Measurements from ENCODE around the gene CCDC187. TPM values are rescaled to one million over a fixed set of nuclear protein-coding genes. Genes with fewer than 3 reads are reported as not detected.

CCDC187 gene
- total and polyA plus RNA-seq, 2 donors: 0.23 to 0.24 TPM

GRCh38 chr9:136346927-136347465, 43.1 kb upstream of the CCDC187 start:
- WGBS: 93% methylated on average over 20 of the region's 20 CpGs
- Histone ChIP-seq H3K27ac (ENCODE audit: low read depth in 1 of 2, low read length in 1 of 2) (no peak overlapping the region), H3K4me3 (ENCODE audit: low read length in 2 of 2) (no peak overlapping the region), H3K27me3 (ENCODE audit: control insufficient read depth in 2 of 2, insufficient read depth in 1 of 2, low read length in 1 of 2) (no peaks in the 10 kb centered on the region), H3K9me3 (ENCODE audit: control insufficient read depth in 2 of 2, insufficient read depth in 1 of 2, low read length in 1 of 2) (peaks cover 0 to 3% of the 10 kb centered on the region in 2 donors), H3K36me3 (ENCODE audit: control insufficient read depth in 2 of 2, insufficient read depth in 2 of 2, low read length in 1 of 2) (no peaks in the 10 kb centered on the region), H3K4me1 (ENCODE audit: control insufficient read depth in 2 of 2, insufficient read depth in 2 of 2, low read length in 2 of 2) (peaks cover 0 to 8% of the 10 kb centered on the region in 2 donors)
- DNase-seq (ENCODE audit: low read depth in 6 of 9, low spot score in 9 of 9): no peak

- Histone ChIP-seq H3K9me3 (ENCODE audit: control insufficient read depth in 2 of 2, insufficient read depth in 1 of 2, low read length in 1 of 2) (peaks cover 0 to 3% of the 10 kb centered on the region in 2 donors), H3K4me3 (ENCODE audit: low read length in 2 of 2) (no peak overlapping the region), H3K36me3 (ENCODE audit: control insufficient read depth in 2 of 2, insufficient read depth in 2 of 2, low read length in 1 of 2) (no peaks in the 10 kb centered on the region), H3K27me3 (ENCODE audit: control insufficient read depth in 2 of 2, insufficient read depth in 1 of 2, low read length in 1 of 2) (no peaks in the 10 kb centered on the region), H3K4me1 (ENCODE audit: control insufficient read depth in 2 of 2, insufficient read depth in 2 of 2, low read length in 2 of 2) (peaks cover 0 to 8% of the 10 kb centered on the region in 2 donors), H3K27ac (ENCODE audit: low read depth in 1 of 2, low read length in 1 of 2) (no peak overlapping the region)
- WGBS: 93% methylated on average over 10 of the region's 10 CpGs
- no peak for DNase-seq (ENCODE audit: low read depth in 6 of 9, low spot score in 9 of 9)
Observed at GRCh38 chr9:136346157-136346481, 42.2 kb upstream of the CCDC187 start.

GRCh38 chr9:136345281-136346156, 41.6 kb upstream of the CCDC187 start:
- Histone ChIP-seq H3K36me3 (ENCODE audit: control insufficient read depth in 2 of 2, insufficient read depth in 2 of 2, low read length in 1 of 2) (no peaks in the 10 kb centered on the region), H3K27me3 (ENCODE audit: control insufficient read depth in 2 of 2, insufficient read depth in 1 of 2, low read length in 1 of 2) (no peaks in the 10 kb centered on the region), H3K4me1 (ENCODE audit: control insufficient read depth in 2 of 2, insufficient read depth in 2 of 2, low read length in 2 of 2) (peaks cover 0 to 8% of the 10 kb centered on the region in 2 donors), H3K4me3 (ENCODE audit: low read length in 2 of 2) (no peak overlapping the region), H3K27ac (ENCODE audit: low read depth in 1 of 2, low read length in 1 of 2) (no peak overlapping the region), H3K9me3 (ENCODE audit: control insufficient read depth in 2 of 2, insufficient read depth in 1 of 2, low read length in 1 of 2) (peaks cover 0 to 3% of the 10 kb centered on the region in 2 donors)
- no peak for DNase-seq (ENCODE audit: low read depth in 6 of 9, low spot score in 9 of 9)
- 89% methylated on average over 43 of the region's 43 CpGs for WGBS

- H3K27ac ChIP-seq (ENCODE audit: low read depth in 1 of 2, low read length in 1 of 2): no peak overlapping the region
- no peak for DNase-seq (ENCODE audit: low read depth in 6 of 9, low spot score in 9 of 9)
- H3K27me3 ChIP-seq (ENCODE audit: control insufficient read depth in 2 of 2, insufficient read depth in 1 of 2, low read length in 1 of 2): no peaks in the 10 kb centered on the region
- peaks cover 0 to 8% of the 10 kb centered on the region in 2 donors for H3K4me1 ChIP-seq (ENCODE audit: control insufficient read depth in 2 of 2, insufficient read depth in 2 of 2, low read length in 2 of 2)
- H3K9me3 ChIP-seq (ENCODE audit: control insufficient read depth in 2 of 2, insufficient read depth in 1 of 2, low read length in 1 of 2): peaks cover 0 to 3% of the 10 kb centered on the region in 2 donors
- peaks cover 3% of the 10 kb centered on the region in 2 donors for H3K36me3 ChIP-seq (ENCODE audit: control insufficient read depth in 2 of 2, insufficient read depth in 2 of 2, low read length in 1 of 2)
- 88% methylated on average over 21 of the region's 21 CpGs for WGBS
- no peak overlapping the region for H3K4me3 ChIP-seq (ENCODE audit: low read length in 2 of 2)
Observed at GRCh38 chr9:136344544-136345280, 40.8 kb upstream of the CCDC187 start.

GRCh38 chr9:136343884-136344269, 40.0 kb upstream of the CCDC187 start:
- DNase-seq (ENCODE audit: low read depth in 6 of 9, low spot score in 9 of 9): no peak
- Histone ChIP-seq H3K9me3 (ENCODE audit: control insufficient read depth in 2 of 2, insufficient read depth in 1 of 2, low read length in 1 of 2) (peaks cover 0 to 3% of the 10 kb centered on the region in 2 donors), H3K27ac (ENCODE audit: low read depth in 1 of 2, low read length in 1 of 2) (no peak overlapping the region)

GRCh38 chr9:136343121-136343883, 39.4 kb upstream of the CCDC187 start:
- Histone ChIP-seq H3K27me3 (ENCODE audit: control insufficient read depth in 2 of 2, insufficient read depth in 1 of 2, low read length in 1 of 2) (no peaks in the 10 kb centered on the region), H3K4me1 (ENCODE audit: control insufficient read depth in 2 of 2, insufficient read depth in 2 of 2, low read length in 2 of 2) (peaks cover 0 to 8% of the 10 kb centered on the region in 2 donors), H3K4me3 (ENCODE audit: low read length in 2 of 2) (no peak overlapping the region), H3K27ac (ENCODE audit: low read depth in 1 of 2, low read length in 1 of 2) (no peak overlapping the region), H3K9me3 (ENCODE audit: control insufficient read depth in 2 of 2, insufficient read depth in 1 of 2, low read length in 1 of 2) (peaks cover 0 to 3% of the 10 kb centered on the region in 2 donors), H3K36me3 (ENCODE audit: control insufficient read depth in 2 of 2, insufficient read depth in 2 of 2, low read length in 1 of 2) (peaks cover 3% of the 10 kb centered on the region in 2 donors)
- 90% methylated on average over 23 of the region's 23 CpGs for WGBS
- DNase-seq (ENCODE audit: low read depth in 6 of 9, low spot score in 9 of 9): no peak

More at GRCh38 chr9:136343884-136344269, 40.0 kb upstream of the CCDC187 start:
- H3K36me3 ChIP-seq (ENCODE audit: control insufficient read depth in 2 of 2, insufficient read depth in 2 of 2, low read length in 1 of 2): peaks cover 3% of the 10 kb centered on the region in 2 donors
- WGBS: 99% methylated on average over 24 of the region's 24 CpGs
- H3K27me3 ChIP-seq (ENCODE audit: control insufficient read depth in 2 of 2, insufficient read depth in 1 of 2, low read length in 1 of 2): no peaks in the 10 kb centered on the region
- no peak overlapping the region for H3K4me3 ChIP-seq (ENCODE audit: low read length in 2 of 2)
- H3K4me1 ChIP-seq (ENCODE audit: control insufficient read depth in 2 of 2, insufficient read depth in 2 of 2, low read length in 2 of 2): peaks cover 0 to 8% of the 10 kb centered on the region in 2 donors

- Histone ChIP-seq H3K27ac (ENCODE audit: low read depth in 1 of 2, low read length in 1 of 2) (no peak overlapping the region), H3K4me1 (ENCODE audit: control insufficient read depth in 2 of 2, insufficient read depth in 2 of 2, low read length in 2 of 2) (peaks cover 0 to 8% of the 10 kb centered on the region in 2 donors), H3K4me3 (ENCODE audit: low read length in 2 of 2) (no peak overlapping the region), H3K9me3 (ENCODE audit: control insufficient read depth in 2 of 2, insufficient read depth in 1 of 2, low read length in 1 of 2) (peaks cover 0 to 3% of the 10 kb centered on the region in 2 donors), H3K27me3 (ENCODE audit: control insufficient read depth in 2 of 2, insufficient read depth in 1 of 2, low read length in 1 of 2) (no peaks in the 10 kb centered on the region), H3K36me3 (ENCODE audit: control insufficient read depth in 2 of 2, insufficient read depth in 2 of 2, low read length in 1 of 2) (peaks cover 3% of the 10 kb centered on the region in 2 donors)
- peak in 5 of 9 donors; percentile 63 to 81 (median 68) for DNase-seq (ENCODE audit: low read depth in 6 of 9, low spot score in 9 of 9)
- 65% methylated on average over 60 of the region's 60 CpGs for WGBS
Observed at GRCh38 chr9:136342181-136343120, 38.6 kb upstream of the CCDC187 start.

- Histone ChIP-seq H3K27me3 (ENCODE audit: control insufficient read depth in 2 of 2, insufficient read depth in 1 of 2, low read length in 1 of 2) (no peaks in the 10 kb centered on the region), H3K4me1 (ENCODE audit: control insufficient read depth in 2 of 2, insufficient read depth in 2 of 2, low read length in 2 of 2) (peaks cover 0 to 8% of the 10 kb centered on the region in 2 donors), H3K9me3 (ENCODE audit: control insufficient read depth in 2 of 2, insufficient read depth in 1 of 2, low read length in 1 of 2) (peaks cover 0 to 3% of the 10 kb centered on the region in 2 donors), H3K36me3 (ENCODE audit: control insufficient read depth in 2 of 2, insufficient read depth in 2 of 2, low read length in 1 of 2) (peaks cover 3 to 7% of the 10 kb centered on the region in 2 donors), H3K4me3 (ENCODE audit: low read length in 2 of 2) (no peak overlapping the region), H3K27ac (ENCODE audit: low read depth in 1 of 2, low read length in 1 of 2) (no peak overlapping the region)
- DNase-seq (ENCODE audit: low read depth in 6 of 9, low spot score in 9 of 9): no peak
- 97% methylated on average over 10 of the region's 10 CpGs for WGBS
Observed at GRCh38 chr9:136341769-136342168, 37.9 kb upstream of the CCDC187 start.

All from thymus (tissue), 11 donors.